GM19328 (cell line): Measurements from ENCODE around the gene SIGLEC6.

ENCODE experiments used
- ATAC-seq: cut with Tn5 transposase; IDR thresholded peaks from one replicate; pipeline ENCODE4 v1.9.1; 2021; ENCODE audit warnings: mild to moderate bottlenecking, moderate library complexity; ENCODE audit not compliant: unreplicated experiment

Gene SIGLEC6

GRCh38 chr19:51548891-51549305 lies 17.4 kb upstream of the SIGLEC6 start:
- ATAC-seq, result no peak

- ATAC-seq, result no peak
Measured at GRCh38 chr19:51548213-51548651, 16.8 kb upstream of the SIGLEC6 start.

DNA sequence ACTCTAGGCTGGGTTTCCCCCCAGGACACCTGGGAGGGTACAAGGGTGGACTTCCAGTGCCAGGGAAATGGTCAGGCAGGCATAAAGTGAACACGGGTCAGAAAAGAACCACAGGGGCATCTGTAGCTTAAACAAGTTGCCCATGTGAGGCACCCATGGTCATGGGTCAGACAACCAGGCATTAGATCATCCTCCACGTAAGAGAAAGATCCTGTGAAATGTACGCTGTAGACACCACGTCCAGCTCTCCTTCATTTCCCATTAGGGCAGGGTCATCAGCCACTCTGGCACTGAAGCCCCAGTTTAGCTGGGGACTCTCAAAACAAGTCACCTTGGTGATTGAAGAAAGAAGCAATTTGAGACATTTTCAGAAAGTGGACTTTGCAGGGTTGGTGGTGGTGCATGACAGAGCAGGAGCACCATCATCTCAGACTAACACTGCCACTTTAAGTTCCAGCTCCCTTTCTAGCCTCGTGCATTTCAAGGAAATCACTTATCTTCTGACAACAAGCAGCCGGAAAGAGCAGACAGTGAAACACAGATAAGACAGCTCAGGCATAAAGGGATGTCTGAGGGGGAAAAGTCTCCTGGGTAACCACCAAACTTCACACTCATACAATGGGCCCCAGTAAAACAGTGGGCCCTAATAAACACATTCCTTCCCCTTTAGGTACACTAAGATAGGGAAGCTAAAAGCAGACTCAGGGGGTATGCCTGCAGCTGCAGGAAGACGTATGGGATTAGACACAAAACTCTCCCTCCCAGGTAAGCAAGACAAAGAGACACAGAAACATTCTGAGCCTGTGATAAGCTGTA lies 16.1 kb upstream of the SIGLEC6 start:
- ATAC-seq, result no peak

DNA sequence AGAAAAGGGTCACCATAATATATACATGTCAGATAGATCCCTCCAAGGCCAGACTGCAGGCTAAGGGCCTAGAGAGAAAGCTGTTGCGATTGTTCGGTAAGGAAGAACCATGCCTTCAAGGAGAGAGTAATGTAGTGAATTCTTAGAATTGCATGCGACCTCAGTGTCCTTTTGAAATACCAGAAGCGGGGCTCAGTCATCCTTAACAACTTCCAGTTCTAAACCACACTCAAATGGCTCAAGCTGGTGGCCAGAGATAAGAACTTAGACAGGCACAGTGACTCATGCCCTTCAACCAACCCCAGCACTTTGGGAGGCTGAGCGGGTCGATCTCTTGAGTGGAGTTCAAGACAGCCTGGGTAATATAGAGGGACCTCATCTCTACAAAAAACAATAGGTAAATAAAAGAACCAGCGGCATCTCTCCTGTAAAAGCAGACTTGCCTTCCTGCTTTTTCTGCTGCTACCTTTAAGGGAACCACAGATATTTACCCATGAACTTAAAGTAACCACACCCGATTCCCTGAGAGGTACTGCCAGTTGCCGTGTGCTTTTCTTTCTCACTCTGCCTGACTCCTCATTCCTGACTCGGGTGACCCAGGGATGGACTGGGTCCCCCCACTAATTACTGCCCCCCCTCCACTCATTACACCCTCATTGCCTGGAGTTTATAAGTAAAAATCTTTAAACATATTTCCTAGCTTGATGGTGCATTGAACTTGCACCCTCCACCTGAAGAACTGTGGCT lies 15.4 kb upstream of the SIGLEC6 start:
- ATAC-seq, result no peak

- no peak for ATAC-seq
Measured at GRCh38 chr19:51546107-51546649, 14.7 kb upstream of the SIGLEC6 start.

DNA sequence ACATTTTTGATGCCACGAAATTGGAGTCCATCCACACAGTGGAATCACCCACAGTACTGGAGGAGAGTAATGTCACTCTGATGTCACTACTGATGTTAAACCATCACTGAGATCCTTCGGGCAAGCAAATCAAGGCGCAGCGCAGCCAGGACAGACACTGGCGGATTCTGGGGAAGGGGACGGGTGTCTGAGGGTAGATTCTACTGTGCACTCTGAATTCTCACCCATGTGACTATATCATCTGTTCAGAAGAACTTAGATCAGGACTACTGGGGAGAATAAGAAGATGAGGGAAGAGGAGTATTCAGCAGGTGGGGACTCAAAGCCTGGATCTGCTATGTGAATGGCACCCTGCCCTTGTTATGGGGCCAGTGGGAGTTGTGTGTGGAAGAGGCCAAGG lies 12.6 kb upstream of the SIGLEC6 start:
- ATAC-seq, result no peak

- no peak for ATAC-seq
Measured at GRCh38 chr19:51542699-51543098, 11.2 kb upstream of the SIGLEC6 start.

DNA sequence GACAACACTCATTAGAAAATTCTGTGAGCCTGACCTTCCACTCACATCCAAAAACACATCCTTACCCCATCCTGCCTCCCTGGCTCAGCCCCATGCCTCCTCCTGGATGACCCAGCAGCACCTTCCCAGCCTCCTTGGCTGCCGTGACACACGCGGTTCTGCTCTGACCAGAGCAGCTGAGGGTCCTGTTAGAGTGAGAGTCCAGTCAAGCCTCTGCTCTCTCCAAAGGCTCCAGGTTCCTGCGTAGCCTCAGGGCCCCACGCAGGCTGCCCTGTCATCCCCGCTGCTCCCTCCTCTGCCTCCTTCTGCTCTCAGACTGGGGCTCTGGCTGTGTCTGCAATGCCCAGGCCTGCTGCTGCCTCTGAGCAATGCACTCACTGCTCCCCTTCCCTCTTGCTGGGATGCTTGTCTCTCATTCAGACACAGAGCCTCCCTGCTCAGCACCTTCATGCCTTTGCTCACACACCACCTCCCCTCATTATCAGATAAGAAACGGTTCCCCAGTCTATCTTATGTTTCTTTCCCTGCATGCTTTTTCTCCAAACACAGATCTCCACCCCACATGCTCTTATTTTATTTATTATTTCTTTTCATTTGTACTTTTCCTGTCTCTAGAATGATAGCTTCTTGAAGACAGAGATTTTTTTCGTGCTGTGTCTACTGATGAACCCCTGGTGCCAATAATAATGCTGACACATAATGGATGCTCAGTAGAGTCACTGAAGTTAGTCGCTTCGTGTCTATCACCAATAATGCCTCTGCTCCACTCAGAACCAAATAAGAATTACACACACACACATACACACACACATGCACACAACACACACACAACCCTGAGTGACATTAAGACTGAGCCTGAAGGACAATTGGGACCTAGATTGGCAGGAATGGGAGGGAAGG lies 10.2 kb upstream of the SIGLEC6 start:
- no peak for ATAC-seq

DNA sequence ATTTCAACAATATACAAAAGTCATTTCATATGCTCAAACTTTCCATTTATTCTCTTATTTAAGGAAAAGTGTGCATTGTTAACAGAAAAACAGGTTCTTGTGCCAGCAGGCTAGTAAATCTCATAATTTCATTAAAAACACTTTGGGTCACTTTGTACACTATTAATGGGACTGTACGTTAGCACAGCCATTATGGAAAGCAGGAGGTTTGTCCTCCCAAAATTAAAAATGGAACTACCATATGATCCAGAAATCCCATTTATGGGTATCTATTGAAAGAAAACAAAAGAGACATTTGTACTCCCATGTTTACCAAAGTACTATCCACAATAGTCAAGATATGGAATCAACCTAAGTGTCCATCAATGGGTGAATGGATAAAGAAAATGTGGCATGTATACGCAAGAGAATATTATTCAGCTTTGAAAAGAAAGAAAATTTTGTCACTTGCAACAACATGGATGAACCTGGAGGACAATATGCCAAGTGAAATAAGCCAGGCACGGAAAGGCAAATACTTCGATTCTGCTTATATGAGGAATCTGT lies 8.4 kb upstream of the SIGLEC6 start:
- no peak for ATAC-seq

GRCh38 chr19:51535535-51535934 lies 4.1 kb upstream of the SIGLEC6 start:
- ATAC-seq, result no peak

DNA sequence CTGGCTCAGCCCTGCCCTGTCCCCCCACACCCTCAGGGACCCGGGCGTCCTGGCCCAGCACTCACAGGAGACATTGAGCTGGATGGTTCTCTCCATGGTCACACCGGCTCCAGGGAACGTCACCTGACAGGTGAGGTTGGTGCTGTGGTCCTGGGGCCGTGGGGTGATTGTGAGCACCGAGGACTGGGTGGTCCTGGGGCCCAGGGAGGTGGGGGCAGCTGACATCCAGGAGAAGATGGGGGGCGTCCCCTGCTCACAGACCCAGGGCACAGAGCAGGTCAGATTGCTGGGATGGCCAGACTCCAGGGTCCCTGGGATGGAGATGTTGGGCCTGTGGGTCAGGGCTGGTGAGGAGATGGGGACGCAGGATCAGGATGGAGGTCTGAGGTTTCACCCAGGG lies 854 bp downstream of the SIGLEC6 start:
- ATAC-seq, result no peak

DNA sequence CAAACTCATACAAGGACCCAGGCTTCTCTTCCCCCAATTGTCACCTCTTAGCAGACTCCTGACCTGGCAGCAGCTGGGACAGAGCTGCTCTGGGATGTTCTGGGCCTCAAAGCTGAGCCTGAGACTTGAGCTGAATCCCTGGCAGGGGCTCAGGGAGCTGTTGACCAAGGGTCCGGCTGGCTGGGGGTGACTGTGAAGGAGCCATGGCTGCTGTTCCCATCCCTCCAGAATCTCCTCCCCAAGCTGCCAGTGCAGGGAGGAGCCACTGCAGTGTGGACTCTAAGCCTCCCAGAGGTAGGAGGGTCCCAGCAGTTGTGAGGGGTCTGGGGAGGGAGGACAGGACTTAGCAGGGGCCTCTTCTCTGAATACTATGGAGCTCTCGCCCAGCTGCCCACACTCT lies 2.2 kb downstream of the SIGLEC6 start:
- ATAC-seq, result no peak

GRCh38 chr19:51525651-51526050 lies 5.8 kb downstream of the SIGLEC6 start:
- no peak for ATAC-seq

DNA sequence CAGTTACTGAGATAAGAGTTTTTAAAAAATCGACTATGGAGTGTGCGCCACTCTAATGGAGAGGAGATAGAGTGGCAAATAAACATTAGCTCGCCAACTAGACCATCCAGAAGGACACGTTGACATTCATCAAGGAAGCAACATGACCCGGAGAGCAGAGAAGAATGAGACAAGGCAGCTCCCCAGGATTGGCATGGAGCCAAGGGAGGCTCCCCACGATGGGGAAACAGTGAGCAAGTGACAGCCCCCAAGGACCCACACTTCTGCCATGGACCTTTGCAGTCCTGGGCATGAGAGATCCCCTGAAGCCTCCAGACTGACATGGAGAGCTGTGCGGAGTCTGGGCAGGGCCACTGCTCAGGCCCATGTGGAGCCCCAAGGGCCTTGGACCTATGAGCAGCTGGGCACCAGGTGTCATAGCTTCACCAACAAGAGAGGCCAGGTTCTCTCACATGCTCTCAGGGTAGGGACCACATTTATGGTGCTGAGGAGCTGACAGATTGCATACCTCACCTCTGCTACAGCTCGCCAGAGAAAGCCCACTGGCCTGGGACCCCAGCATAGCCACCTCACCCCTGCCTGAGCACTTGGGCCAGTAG lies 6.7 kb downstream of the SIGLEC6 start:
- ATAC-seq, result no peak

DNA sequence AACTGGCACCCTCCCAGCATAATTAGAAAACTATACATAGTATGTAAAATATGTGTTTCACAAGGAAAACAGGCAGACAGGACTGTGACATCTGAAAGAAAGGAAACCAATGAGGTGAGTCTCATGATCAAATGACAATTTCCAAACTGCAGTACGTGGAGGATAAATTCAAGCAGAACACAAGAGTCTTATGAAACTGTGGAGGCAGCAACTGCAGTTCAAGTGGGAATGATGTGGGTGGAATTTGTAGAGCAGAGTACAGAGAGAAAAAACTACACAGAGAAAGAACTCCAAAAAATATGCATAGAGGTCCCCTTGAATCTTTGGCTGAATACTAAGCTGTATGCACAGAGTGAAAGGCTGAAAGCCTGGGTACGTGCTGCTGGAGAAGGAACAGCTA lies 9.7 kb downstream of the SIGLEC6 start:
- no peak for ATAC-seq

DNA sequence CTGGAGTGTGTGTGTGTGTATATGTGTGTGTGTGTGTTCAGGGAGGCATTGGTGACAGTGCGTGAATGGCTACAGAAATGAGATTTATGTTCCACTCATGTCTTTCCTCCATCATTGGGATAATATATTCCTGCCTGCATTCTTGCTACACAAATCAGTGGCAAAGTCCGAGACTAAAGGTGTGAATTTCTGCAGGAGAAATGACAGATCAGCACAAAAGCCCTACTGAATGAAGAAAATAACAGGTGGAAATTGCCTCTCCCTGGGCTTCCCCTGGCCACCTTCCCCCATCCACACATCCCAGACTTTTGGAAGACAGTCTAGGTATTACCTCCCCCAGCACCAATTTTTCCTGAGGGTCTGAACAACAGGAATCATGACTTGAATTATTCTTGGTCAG lies 10.1 kb downstream of the SIGLEC6 start:
- no peak for ATAC-seq

GRCh38 chr19:51520728-51521127 lies 10.7 kb downstream of the SIGLEC6 start:
- no peak for ATAC-seq

- ATAC-seq, result no peak
Measured at GRCh38 chr19:51514866-51515481, 16.5 kb downstream of the SIGLEC6 start.

DNA sequence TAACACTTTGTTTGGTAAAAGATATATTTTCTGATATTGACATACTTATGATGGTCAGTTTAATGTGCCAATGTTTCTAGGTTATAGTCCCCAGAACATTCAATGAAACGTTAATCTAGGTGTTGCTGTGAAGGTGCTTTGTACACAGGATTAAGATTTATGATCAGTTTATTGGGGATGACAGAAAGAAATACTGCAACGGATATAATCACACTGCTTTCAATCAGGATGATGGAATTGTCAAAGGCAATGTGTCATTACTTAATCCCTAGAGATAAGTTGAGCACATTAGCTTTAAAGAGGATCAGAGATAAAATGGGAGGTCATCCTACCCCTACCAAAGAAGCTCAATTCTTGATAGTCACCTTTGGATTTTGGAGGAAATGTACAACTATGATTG lies 17.5 kb downstream of the SIGLEC6 start:
- ATAC-seq, result no peak

DNA sequence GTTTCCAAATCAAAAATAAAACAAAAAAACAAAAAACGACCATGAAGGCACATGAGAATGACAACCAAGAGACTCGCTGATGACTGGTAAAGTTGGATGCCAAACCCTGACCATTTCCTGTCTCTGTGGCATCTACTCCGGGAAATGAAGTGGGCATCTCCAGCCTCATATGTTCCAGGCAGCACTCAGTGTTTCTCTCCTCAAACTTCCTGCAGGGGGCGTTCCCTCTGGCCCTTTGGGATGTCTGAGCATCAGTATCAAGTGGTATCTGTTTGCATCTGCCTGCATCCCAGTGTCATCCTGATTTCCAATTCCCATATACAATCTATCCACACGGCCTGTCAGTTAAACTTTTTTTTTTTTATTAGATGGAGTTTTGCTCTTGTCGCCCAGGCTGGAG lies 20.1 kb downstream of the SIGLEC6 start:
- no peak for ATAC-seq
